ENCODE measurements around the gene XDH.

XDH gene

GRCh38 chr2:31373127-31373526 is 41.4 kb downstream of the XDH start:
- no peak overlapping the region for H2AK5ac ChIP-seq (ENCODE audit: low read length, severe bottlenecking)
- no peak overlapping the region for H3K27ac ChIP-seq (ENCODE audit: low read length, poor library complexity, severe bottlenecking)
- no peaks in the 10 kb centered on the region for H3K9me3 ChIP-seq (ENCODE audit: control insufficient read depth, low read length)
- no peak overlapping the region for H2BK12ac ChIP-seq (ENCODE audit: low read length in 2 of 2)
- H3K4ac ChIP-seq (ENCODE audit: low read depth in 1 of 2, low read length in 2 of 2), result no peak overlapping the region
- no peak overlapping the region for H3K14ac ChIP-seq (ENCODE audit: low read length in 2 of 2)
- no peak overlapping the region for H2BK5ac ChIP-seq (ENCODE audit: low read depth, low read length, poor library complexity, severe bottlenecking)
- no peak overlapping the region for H3K9ac ChIP-seq (ENCODE audit: low read length)
- no peaks in the 10 kb centered on the region for H3K4me1 ChIP-seq (ENCODE audit: control insufficient read depth, insufficient read depth, low read depth, low read length)
- no peak overlapping the region for H2BK15ac ChIP-seq (ENCODE audit: low read depth, poor library complexity, severe bottlenecking)
- H3K36me3 ChIP-seq (ENCODE audit: control insufficient read depth in 1 of 2, insufficient read depth in 2 of 2, low read depth in 1 of 2, low read length in 2 of 2), result peaks cover 0 to 10% of the 10 kb centered on the region in 2 experiments
- no peak overlapping the region for H3K4me2 ChIP-seq (ENCODE audit: low read length, poor library complexity, severe bottlenecking)
- H4K8ac ChIP-seq (ENCODE audit: low read length), result no peak overlapping the region
- H3K4me3 ChIP-seq (ENCODE audit: insufficient read depth in 1 of 2, low read depth in 1 of 2, low read length in 2 of 2), result no peak overlapping the region
- DNase-seq, result no peak
- WGBS, result 82% methylated on average over 2 of the region's 2 CpGs
- H2AFZ ChIP-seq (ENCODE audit: low read depth, low read length), result no peak overlapping the region
- H4K91ac ChIP-seq (ENCODE audit: low read length), result no peak overlapping the region
- no peak overlapping the region for H3K18ac ChIP-seq (ENCODE audit: low read depth in 1 of 2, low read length in 2 of 2)
- H3K23ac ChIP-seq (ENCODE audit: low read length in 2 of 2), result no peak overlapping the region
- H3K79me1 ChIP-seq (replicated peaks; ENCODE audit: low read length, poor library complexity, severe bottlenecking), result no peaks in the 10 kb centered on the region
- H2BK120ac ChIP-seq (ENCODE audit: low read depth, low read length), result no peak overlapping the region
- H3K27me3 ChIP-seq (ENCODE audit: control insufficient read depth in 1 of 2, insufficient read depth in 1 of 2, low read length in 2 of 2), result no peaks in the 10 kb centered on the region

- Histone ChIP-seq H3K18ac (ENCODE audit: low read depth in 1 of 2, low read length in 2 of 2) (no peak overlapping the region), H4K8ac (ENCODE audit: low read length) (no peak overlapping the region), H3K4ac (ENCODE audit: low read depth in 1 of 2, low read length in 2 of 2) (no peak overlapping the region), H4K91ac (ENCODE audit: low read length) (no peak overlapping the region), H3K23ac (ENCODE audit: low read length in 2 of 2) (no peak overlapping the region), H3K14ac (ENCODE audit: low read length in 2 of 2) (no peak overlapping the region), H3K4me2 (ENCODE audit: low read length, poor library complexity, severe bottlenecking) (no peak overlapping the region), H2AK5ac (ENCODE audit: low read length, severe bottlenecking) (no peak overlapping the region), H2BK5ac (ENCODE audit: low read depth, low read length, poor library complexity, severe bottlenecking) (no peak overlapping the region), H3K9ac (ENCODE audit: low read length) (no peak overlapping the region), H2AFZ (ENCODE audit: low read depth, low read length) (no peak overlapping the region), H3K4me1 (ENCODE audit: control insufficient read depth, insufficient read depth, low read depth, low read length) (no peaks in the 10 kb centered on the region), H2BK15ac (ENCODE audit: low read depth, poor library complexity, severe bottlenecking) (no peak overlapping the region), H2BK120ac (ENCODE audit: low read depth, low read length) (no peak overlapping the region), H3K27me3 (ENCODE audit: control insufficient read depth in 1 of 2, insufficient read depth in 1 of 2, low read length in 2 of 2) (no peaks in the 10 kb centered on the region), H3K9me3 (ENCODE audit: control insufficient read depth, low read length) (no peaks in the 10 kb centered on the region), H3K4me3 (ENCODE audit: insufficient read depth in 1 of 2, low read depth in 1 of 2, low read length in 2 of 2) (no peak overlapping the region), H3K27ac (ENCODE audit: low read length, poor library complexity, severe bottlenecking) (no peak overlapping the region), H2BK12ac (ENCODE audit: low read length in 2 of 2) (no peak overlapping the region), H3K79me1 (replicated peaks; ENCODE audit: low read length, poor library complexity, severe bottlenecking) (no peaks in the 10 kb centered on the region), H3K36me3 (ENCODE audit: control insufficient read depth in 1 of 2, insufficient read depth in 2 of 2, low read depth in 1 of 2, low read length in 2 of 2) (peaks cover 0 to 10% of the 10 kb centered on the region in 2 experiments)
- no peak for DNase-seq
- WGBS, result 90% methylated on average over 10 of the region's 10 CpGs
Observed at GRCh38 chr2:31372097-31372496, 42.4 kb downstream of the XDH start.

GRCh38 chr2:31371691-31372090 is 42.9 kb downstream of the XDH start:
- H2BK120ac ChIP-seq (ENCODE audit: low read depth, low read length), result no peak overlapping the region

GRCh38 chr2:31366733-31367132 is 47.8 kb downstream of the XDH start:
- Histone ChIP-seq H3K27ac (ENCODE audit: low read length, poor library complexity, severe bottlenecking) (no peak overlapping the region), H3K27me3 (ENCODE audit: control insufficient read depth in 1 of 2, insufficient read depth in 1 of 2, low read length in 2 of 2) (no peaks in the 10 kb centered on the region), H2AFZ (ENCODE audit: low read depth, low read length) (no peak overlapping the region), H3K23ac (ENCODE audit: low read length in 2 of 2) (no peak overlapping the region), H2BK12ac (ENCODE audit: low read length in 2 of 2) (no peak overlapping the region), H4K8ac (ENCODE audit: low read length) (no peak overlapping the region), H3K18ac (ENCODE audit: low read depth in 1 of 2, low read length in 2 of 2) (no peak overlapping the region), H3K4me2 (ENCODE audit: low read length, poor library complexity, severe bottlenecking) (no peak overlapping the region), H3K4ac (ENCODE audit: low read depth in 1 of 2, low read length in 2 of 2) (no peak overlapping the region), H3K9me3 (ENCODE audit: control insufficient read depth, low read length) (no peaks in the 10 kb centered on the region), H2AK5ac (ENCODE audit: low read length, severe bottlenecking) (no peak overlapping the region), H3K36me3 (ENCODE audit: control insufficient read depth in 1 of 2, insufficient read depth in 2 of 2, low read depth in 1 of 2, low read length in 2 of 2) (peaks cover 4 to 6% of the 10 kb centered on the region in 2 experiments), H4K91ac (ENCODE audit: low read length) (no peak overlapping the region), H2BK120ac (ENCODE audit: low read depth, low read length) (no peak overlapping the region), H3K14ac (ENCODE audit: low read length in 2 of 2) (no peak overlapping the region), H3K9ac (ENCODE audit: low read length) (no peak overlapping the region), H3K79me1 (replicated peaks; ENCODE audit: low read length, poor library complexity, severe bottlenecking) (no peaks in the 10 kb centered on the region), H2BK15ac (ENCODE audit: low read depth, poor library complexity, severe bottlenecking) (no peak overlapping the region), H2BK5ac (ENCODE audit: low read depth, low read length, poor library complexity, severe bottlenecking) (no peak overlapping the region), H3K4me3 (ENCODE audit: insufficient read depth in 1 of 2, low read depth in 1 of 2, low read length in 2 of 2) (no peak overlapping the region), H3K4me1 (ENCODE audit: control insufficient read depth, insufficient read depth, low read depth, low read length) (no peaks in the 10 kb centered on the region)
- 77% methylated on average over 4 of the region's 4 CpGs for WGBS
- DNase-seq, result no peak

More at GRCh38 chr2:31371691-31372090, 42.9 kb downstream of the XDH start:
- H3K9ac ChIP-seq (ENCODE audit: low read length), result no peak overlapping the region
- H3K18ac ChIP-seq (ENCODE audit: low read depth in 1 of 2, low read length in 2 of 2), result no peak overlapping the region
- no peak overlapping the region for H2BK5ac ChIP-seq (ENCODE audit: low read depth, low read length, poor library complexity, severe bottlenecking)
- no peak overlapping the region for H2BK12ac ChIP-seq (ENCODE audit: low read length in 2 of 2)
- no peak overlapping the region for H4K8ac ChIP-seq (ENCODE audit: low read length)
- H3K23ac ChIP-seq (ENCODE audit: low read length in 2 of 2), result no peak overlapping the region
- no peak overlapping the region for H3K4ac ChIP-seq (ENCODE audit: low read depth in 1 of 2, low read length in 2 of 2)
- no peaks in the 10 kb centered on the region for H3K9me3 ChIP-seq (ENCODE audit: control insufficient read depth, low read length)
- no peaks in the 10 kb centered on the region for H3K79me1 ChIP-seq (replicated peaks; ENCODE audit: low read length, poor library complexity, severe bottlenecking)
- DNase-seq, result no peak
- H3K4me1 ChIP-seq (ENCODE audit: control insufficient read depth, insufficient read depth, low read depth, low read length), result no peaks in the 10 kb centered on the region
- H3K4me3 ChIP-seq (ENCODE audit: insufficient read depth in 1 of 2, low read depth in 1 of 2, low read length in 2 of 2), result no peak overlapping the region
- WGBS, result 63% methylated on average over 3 of the region's 3 CpGs
- H3K36me3 ChIP-seq (ENCODE audit: control insufficient read depth in 1 of 2, insufficient read depth in 2 of 2, low read depth in 1 of 2, low read length in 2 of 2), result peaks cover 3 to 10% of the 10 kb centered on the region in 2 experiments
- no peak overlapping the region for H2AFZ ChIP-seq (ENCODE audit: low read depth, low read length)
- H4K91ac ChIP-seq (ENCODE audit: low read length), result no peak overlapping the region
- no peaks in the 10 kb centered on the region for H3K27me3 ChIP-seq (ENCODE audit: control insufficient read depth in 1 of 2, insufficient read depth in 1 of 2, low read length in 2 of 2)
- H3K27ac ChIP-seq (ENCODE audit: low read length, poor library complexity, severe bottlenecking), result no peak overlapping the region
- no peak overlapping the region for H3K4me2 ChIP-seq (ENCODE audit: low read length, poor library complexity, severe bottlenecking)
- H3K14ac ChIP-seq (ENCODE audit: low read length in 2 of 2), result no peak overlapping the region
- H2BK15ac ChIP-seq (ENCODE audit: low read depth, poor library complexity, severe bottlenecking), result no peak overlapping the region
- H2AK5ac ChIP-seq (ENCODE audit: low read length, severe bottlenecking), result no peak overlapping the region

Measured in mesenchymal stem cell (in vitro differentiated cells and primary cell).